Breast epithelium (tissue), 3 donors: Measurements from ENCODE around the gene MALRD1.

Experiments used
- POLR2A ChIP-seq: fragments of 450-650 bp; IDR thresholded peaks from one replicate; pipeline ENCODE4 v1.6.1; 2016; ENCODE audit warnings: antibody characterized with exemption, mild to moderate bottlenecking, moderate library complexity
- POLR2AphosphoS5 ChIP-seq, 3 donors: sonication (generic); formaldehyde crosslinking; IDR thresholded peaks; one replicate each; pipeline ENCODE4 v1.6.1; 2017; ENCODE audit warnings: antibody characterized with exemption in 3 of 3
- TF ChIP-seq, protein P1 (sequence below), 3 donors: fragments of 450-650 bp; IDR thresholded peaks; one replicate each; pipeline ENCODE4 v1.5.1; 2016 to 2017; ENCODE audit warnings: antibody characterized with exemption in 3 of 3, mild to moderate bottlenecking in 3 of 3, moderate library complexity in 3 of 3

GRCh38 chr10:19500959-19501358, 452.4 kb downstream of the MALRD1 start:
- TF ChIP-seq, protein P1, sequence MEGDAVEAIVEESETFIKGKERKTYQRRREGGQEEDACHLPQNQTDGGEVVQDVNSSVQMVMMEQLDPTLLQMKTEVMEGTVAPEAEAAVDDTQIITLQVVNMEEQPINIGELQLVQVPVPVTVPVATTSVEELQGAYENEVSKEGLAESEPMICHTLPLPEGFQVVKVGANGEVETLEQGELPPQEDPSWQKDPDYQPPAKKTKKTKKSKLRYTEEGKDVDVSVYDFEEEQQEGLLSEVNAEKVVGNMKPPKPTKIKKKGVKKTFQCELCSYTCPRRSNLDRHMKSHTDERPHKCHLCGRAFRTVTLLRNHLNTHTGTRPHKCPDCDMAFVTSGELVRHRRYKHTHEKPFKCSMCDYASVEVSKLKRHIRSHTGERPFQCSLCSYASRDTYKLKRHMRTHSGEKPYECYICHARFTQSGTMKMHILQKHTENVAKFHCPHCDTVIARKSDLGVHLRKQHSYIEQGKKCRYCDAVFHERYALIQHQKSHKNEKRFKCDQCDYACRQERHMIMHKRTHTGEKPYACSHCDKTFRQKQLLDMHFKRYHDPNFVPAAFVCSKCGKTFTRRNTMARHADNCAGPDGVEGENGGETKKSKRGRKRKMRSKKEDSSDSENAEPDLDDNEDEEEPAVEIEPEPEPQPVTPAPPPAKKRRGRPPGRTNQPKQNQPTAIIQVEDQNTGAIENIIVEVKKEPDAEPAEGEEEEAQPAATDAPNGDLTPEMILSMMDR (IDR thresholded peaks at IDR 0.05): no peak
- TF ChIP-seq POLR2A (no peak), POLR2AphosphoS5 (IDR thresholded peaks at IDR 0.05) (no peak)
